Measurements from ENCODE around the gene NXPE3.

Gene NXPE3

DNA sequence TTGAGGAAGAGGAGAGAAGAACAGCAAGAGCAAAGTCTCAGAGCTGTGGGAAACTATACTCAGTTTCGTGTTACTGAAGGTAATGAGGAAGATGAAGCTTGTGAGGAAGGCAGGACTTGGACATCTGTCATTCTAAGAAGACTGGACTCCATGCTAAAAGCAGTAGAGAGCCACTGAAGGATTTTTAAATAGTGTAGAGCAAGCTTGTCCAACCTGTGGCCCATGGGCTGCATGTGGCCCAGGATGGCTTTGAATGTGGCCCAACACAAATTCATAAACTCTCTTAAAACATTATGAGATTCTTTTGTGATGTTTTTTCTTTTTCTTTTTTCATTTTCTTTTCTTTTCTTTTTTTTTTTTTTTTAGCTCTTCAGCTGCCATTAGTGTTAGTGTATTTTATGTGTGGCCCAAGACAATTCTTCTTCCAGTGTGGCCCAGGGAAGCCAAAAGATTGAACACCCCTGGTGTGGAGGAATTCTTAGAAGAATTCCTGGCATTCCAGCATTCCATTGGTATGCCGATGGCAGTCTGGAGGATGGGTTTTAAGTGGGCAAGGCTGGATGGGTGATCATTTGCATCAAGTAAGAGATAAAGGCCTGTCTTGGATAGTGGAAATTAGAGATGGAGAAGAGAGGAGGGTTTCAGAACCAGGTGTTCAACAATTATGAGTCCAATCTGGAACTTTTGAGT lies 63.4 kb downstream of the NXPE3 start:
- in situ Hi-C loops (cut with HindIII; ENCODE audit: low pct_unique_long_range_greater_than_20kb, low sequenced_read_pairs): no loop called here
- DNase-seq (ENCODE audit: low read depth in 1 of 2, low spot score in 1 of 2): peak in 1 of 2 experiments; percentile 30

GRCh38 chr3:101842935-101843330 lies 63.9 kb downstream of the NXPE3 start:
- in situ Hi-C loops (cut with HindIII; ENCODE audit: low pct_unique_long_range_greater_than_20kb, low sequenced_read_pairs): no loop called here
- DNase-seq (ENCODE audit: low read depth in 1 of 2, low spot score in 1 of 2): no peak
- no peak for TF ChIP-seq JUND (IDR thresholded peaks at IDR 0.05; ENCODE audit: low read depth)

More for the DNA sequence above, 63.4 kb downstream of the NXPE3 start:
- no peak for TF ChIP-seq JUND (IDR thresholded peaks at IDR 0.05; ENCODE audit: low read depth)

GRCh38 chr3:101845425-101845824 lies 66.4 kb downstream of the NXPE3 start:
- in situ Hi-C loops (cut with HindIII; ENCODE audit: low pct_unique_long_range_greater_than_20kb, low sequenced_read_pairs): no loop called here
- no peak for DNase-seq (ENCODE audit: low read depth in 1 of 2, low spot score in 1 of 2)
- TF ChIP-seq JUND (IDR thresholded peaks at IDR 0.05; ENCODE audit: low read depth): no peak

DNA sequence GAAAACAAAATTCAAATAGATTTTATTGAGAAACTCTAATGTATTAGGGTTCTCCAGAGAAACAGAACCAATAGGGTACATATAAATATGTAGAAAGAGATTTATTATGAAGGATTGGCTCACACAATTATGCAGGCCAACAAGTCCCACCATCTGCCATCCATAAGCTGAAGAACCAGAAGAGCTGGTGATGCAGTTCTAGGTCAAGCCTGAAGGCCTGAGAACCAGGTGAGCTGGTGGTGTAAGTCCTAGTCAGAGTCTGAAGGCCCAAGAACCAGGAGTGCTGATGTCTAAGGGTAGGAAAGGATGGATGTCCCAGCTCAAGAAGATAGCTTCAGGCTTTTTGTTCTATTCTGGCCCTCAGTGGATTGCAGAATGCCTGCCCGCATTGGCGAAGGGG lies 67.7 kb downstream of the NXPE3 start:
- in situ Hi-C loops (cut with HindIII; ENCODE audit: low pct_unique_long_range_greater_than_20kb, low sequenced_read_pairs): no loop called here
- TF ChIP-seq JUND (IDR thresholded peaks at IDR 0.05; ENCODE audit: low read depth): no peak
- peak in 1 of 2 experiments; percentile 74 for DNase-seq (ENCODE audit: low read depth in 1 of 2, low spot score in 1 of 2)

- DNase-seq (ENCODE audit: low read depth in 1 of 2, low spot score in 1 of 2): no peak
- in situ Hi-C loops (cut with HindIII; ENCODE audit: low pct_unique_long_range_greater_than_20kb, low sequenced_read_pairs): no loop called here
- TF ChIP-seq JUND (IDR thresholded peaks at IDR 0.05; ENCODE audit: low read depth): no peak
Observed at GRCh38 chr3:101847328-101847727, 68.3 kb downstream of the NXPE3 start.

- no peak for TF ChIP-seq JUND (IDR thresholded peaks at IDR 0.05; ENCODE audit: low read depth)
- in situ Hi-C loops (cut with HindIII; ENCODE audit: low pct_unique_long_range_greater_than_20kb, low sequenced_read_pairs): no loop called here
- DNase-seq (ENCODE audit: low read depth in 1 of 2, low spot score in 1 of 2): no peak
Observed at GRCh38 chr3:101848326-101848725, 69.3 kb downstream of the NXPE3 start.

DNA sequence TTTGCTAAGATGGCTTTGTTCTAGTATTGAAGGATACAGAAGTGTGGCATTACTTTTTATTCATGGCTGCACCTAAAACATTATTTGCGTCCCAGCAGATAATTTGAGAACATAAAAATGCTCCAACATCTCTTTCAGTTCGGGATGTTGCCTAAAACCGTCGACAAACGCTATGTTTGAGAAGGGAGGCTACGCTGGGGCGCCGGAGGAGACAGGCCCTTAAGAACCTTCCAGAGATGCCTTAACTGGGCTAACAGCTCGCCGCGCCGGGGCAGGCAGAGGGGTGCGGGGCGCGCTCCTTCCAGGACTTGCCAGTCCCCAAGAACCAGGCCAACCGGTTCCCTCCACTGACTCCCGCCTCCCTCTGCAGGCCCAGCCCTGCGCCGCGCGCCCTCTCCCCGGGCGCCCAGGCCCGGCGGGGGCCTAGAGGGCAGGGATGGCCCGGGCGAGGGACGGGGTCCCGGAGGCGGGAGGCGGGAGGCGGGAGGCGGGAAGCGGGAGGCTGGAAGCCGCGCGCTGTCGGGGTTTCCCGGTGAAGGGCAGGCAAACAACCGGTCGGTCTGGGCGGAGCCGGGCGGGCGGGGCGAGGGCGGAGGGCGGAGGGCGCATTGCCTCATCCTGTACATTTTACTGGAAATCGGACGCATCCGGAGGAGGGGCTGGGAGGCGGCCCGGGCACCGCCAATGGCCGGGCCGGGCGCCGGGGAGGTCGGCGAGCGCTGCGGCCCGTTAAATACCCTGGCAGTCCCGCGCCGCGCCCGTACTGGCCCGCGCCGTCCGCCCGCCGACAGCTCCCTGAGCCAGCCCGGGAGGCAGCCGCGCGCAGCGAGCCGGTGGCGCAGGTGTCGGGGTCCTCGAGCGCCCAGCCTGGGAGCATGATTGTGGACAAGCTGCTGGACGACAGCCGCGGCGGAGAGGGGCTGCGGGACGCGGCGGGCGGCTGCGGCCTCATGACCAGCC lies 70.0 kb downstream of the NXPE3 start, which contains the start of gene NFKBIZ:
Gene NFKBIZ (plus strand): TSS at position 761 of the 960 bp plus-strand sequence. CDS start 115 bp downstream, at position 876.
- in situ Hi-C loops (cut with HindIII; ENCODE audit: low pct_unique_long_range_greater_than_20kb, low sequenced_read_pairs): no loop called here
- no peak for TF ChIP-seq JUND (IDR thresholded peaks at IDR 0.05; ENCODE audit: low read depth)
- peak; percentile 96 to 97 for DNase-seq (ENCODE audit: low read depth in 1 of 2, low spot score in 1 of 2)

DNA sequence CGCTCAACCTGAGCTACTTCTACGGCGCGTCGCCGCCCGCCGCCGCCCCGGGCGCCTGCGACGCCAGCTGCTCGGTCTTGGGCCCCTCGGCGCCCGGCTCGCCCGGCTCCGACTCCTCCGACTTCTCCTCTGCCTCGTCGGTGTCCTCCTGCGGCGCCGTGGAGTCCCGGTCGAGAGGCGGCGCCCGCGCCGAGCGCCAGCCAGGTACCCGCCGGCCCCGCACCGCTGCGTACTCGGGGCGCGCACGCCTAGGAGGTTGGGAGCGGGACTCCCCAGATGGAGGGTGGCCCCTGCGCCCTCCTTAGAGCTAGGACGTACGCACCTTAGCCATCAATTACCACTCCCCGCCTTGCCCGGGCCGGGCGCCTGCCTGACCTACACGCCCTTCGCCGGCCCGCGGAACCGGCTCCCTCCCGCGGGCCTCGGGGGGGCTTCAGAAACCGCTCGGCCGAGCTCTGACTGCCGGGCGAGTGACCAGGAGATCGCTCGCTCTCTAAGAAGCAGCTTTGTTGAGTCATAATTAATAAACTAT lies 70.8 kb downstream of the NXPE3 start:
- in situ Hi-C loops (cut with HindIII; ENCODE audit: low pct_unique_long_range_greater_than_20kb, low sequenced_read_pairs): no loop called here
- no peak for TF ChIP-seq JUND (IDR thresholded peaks at IDR 0.05; ENCODE audit: low read depth)
- peak; percentile 45 to 57 for DNase-seq (ENCODE audit: low read depth in 1 of 2, low spot score in 1 of 2)

DNA sequence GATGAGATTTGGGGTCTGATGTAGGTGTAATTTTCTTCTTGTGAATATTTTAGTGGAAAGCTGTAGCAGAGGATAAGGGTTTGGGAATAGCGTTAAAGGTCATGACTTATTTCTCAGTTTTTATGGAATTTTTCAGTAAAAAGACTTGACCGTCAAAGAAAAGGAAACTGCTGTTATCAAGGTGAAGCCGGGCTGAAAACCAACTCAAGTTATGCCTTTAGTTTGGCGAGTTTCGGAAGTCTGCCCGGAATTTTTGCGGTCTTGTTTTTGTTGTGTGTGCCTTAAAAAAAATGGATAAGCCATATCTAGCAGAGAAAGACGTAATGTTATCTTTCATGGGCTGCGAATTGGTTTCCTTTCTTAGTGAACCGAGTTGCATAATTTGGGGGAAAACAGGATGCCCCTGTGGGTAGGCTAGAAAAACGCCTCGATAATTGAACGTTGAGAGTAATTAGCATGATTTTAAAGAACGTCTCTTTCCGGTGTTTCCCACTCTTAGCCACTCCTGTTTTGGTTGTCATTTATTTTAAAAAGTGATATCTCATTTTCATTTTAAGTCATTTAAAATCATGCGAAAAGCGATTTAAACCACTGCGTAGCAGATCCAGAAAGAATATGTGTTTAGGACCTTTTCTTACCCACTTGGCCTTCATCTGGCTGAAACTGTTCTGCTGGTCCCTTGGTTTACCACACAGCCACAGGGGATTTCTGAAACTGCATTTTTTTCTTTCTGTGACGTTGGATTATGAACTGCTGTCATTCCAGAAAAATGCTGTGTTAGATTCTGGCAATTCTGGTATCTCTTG lies 71.4 kb downstream of the NXPE3 start:
- TF ChIP-seq JUND (IDR thresholded peaks at IDR 0.05; ENCODE audit: low read depth): no peak
- in situ Hi-C loops (cut with HindIII; ENCODE audit: low pct_unique_long_range_greater_than_20kb, low sequenced_read_pairs): no loop called here
- DNase-seq (ENCODE audit: low read depth in 1 of 2, low spot score in 1 of 2): peak in 1 of 2 experiments; percentile 22

DNA sequence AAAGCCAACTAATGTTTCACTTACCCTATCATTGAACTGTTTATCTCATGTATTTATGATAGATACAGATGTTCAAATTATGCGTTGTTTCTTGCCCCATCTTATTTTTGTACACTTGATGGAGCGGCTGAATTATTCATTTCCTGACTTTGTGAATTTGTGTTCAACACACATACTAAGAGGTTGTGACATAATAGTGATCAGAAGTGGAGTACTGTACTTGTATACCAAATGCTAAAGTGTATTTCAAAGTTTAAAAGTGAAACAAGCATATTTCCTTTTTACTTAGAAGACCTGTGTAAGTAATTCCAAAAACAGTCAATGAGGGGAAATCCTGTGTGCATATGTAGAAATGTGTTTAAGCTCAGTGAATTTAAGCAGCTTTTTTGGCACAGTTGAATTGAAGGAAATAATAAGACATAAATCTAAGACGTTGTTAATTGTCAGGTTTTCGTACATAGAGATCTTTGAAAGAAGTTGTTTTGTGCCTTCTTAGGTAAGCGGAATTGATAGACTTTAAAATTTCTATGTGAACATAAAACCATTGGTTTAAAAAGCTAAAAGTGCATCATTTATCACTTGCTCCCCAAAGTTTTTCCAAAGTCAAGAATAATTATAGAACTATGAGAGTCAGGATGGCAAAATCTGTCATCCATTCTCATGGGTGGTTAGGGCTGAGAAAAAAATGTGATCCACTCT lies 72.2 kb downstream of the NXPE3 start:
- no peak for DNase-seq (ENCODE audit: low read depth in 1 of 2, low spot score in 1 of 2)
- no peak for TF ChIP-seq JUND (IDR thresholded peaks at IDR 0.05; ENCODE audit: low read depth)
- in situ Hi-C loops (cut with HindIII; ENCODE audit: low pct_unique_long_range_greater_than_20kb, low sequenced_read_pairs): no loop called here

- in situ Hi-C loops (cut with HindIII; ENCODE audit: low pct_unique_long_range_greater_than_20kb, low sequenced_read_pairs): no loop called here
- no peak for TF ChIP-seq JUND (IDR thresholded peaks at IDR 0.05; ENCODE audit: low read depth)
- DNase-seq (ENCODE audit: low read depth in 1 of 2, low spot score in 1 of 2): no peak
Observed at GRCh38 chr3:101851850-101852714, 73.1 kb downstream of the NXPE3 start.
